Activated naive CD8-positive, alpha-beta T cell treated with anti-CD3 and anti-CD28 coated beads for 36 hours (primary cell): ENCODE measurements around the gene CERS2. TPM values are rescaled to one million over a fixed set of nuclear protein-coding genes. Genes with fewer than 3 reads are reported as not detected.
"Not testable (repeated sequence)": the region's sequence is repeated elsewhere in the genome, so short reads cannot be mapped to it uniquely, and the experiment has no call there.

ENCODE experiments used
- DNase-seq: peaks from one replicate; pipeline ENCODE4 v3.0.0; 2021
- H3K27ac Mint-ChIP-seq: one replicate; pipeline ENCODE4 v1.8.0; 2022; ENCODE audit warnings: mild to moderate bottlenecking, moderate library complexity, mixed read lengths
- H3K27me3 Mint-ChIP-seq: one replicate; pipeline ENCODE4 v1.8.0; 2022; ENCODE audit warnings: mild to moderate bottlenecking, mixed read lengths
- H3K36me3 Mint-ChIP-seq: one replicate; pipeline ENCODE4 v1.8.0; 2021; ENCODE audit warnings: mild to moderate bottlenecking, mixed read lengths
- H3K4me1 Mint-ChIP-seq: one replicate; pipeline ENCODE4 v1.8.0; 2021; ENCODE audit warnings: mixed read lengths
- H3K4me3 Mint-ChIP-seq: one replicate; pipeline ENCODE4 v1.8.0; 2022; ENCODE audit warnings: mild to moderate bottlenecking, moderate library complexity, mixed read lengths
- H3K9me3 Mint-ChIP-seq: one replicate; pipeline ENCODE4 v1.8.0; 2022; ENCODE audit warnings: mixed read lengths
- total RNA-seq, 2 experiments: library from RNA; stranded (reverse); gene quantifications; one replicate each; pipeline ENCODE4 v1.2.3, GENCODE V29; 2021

The CERS2 gene
- total RNA-seq, 2 experiments from 2014 or later: 160 to 166 TPM

DNA sequence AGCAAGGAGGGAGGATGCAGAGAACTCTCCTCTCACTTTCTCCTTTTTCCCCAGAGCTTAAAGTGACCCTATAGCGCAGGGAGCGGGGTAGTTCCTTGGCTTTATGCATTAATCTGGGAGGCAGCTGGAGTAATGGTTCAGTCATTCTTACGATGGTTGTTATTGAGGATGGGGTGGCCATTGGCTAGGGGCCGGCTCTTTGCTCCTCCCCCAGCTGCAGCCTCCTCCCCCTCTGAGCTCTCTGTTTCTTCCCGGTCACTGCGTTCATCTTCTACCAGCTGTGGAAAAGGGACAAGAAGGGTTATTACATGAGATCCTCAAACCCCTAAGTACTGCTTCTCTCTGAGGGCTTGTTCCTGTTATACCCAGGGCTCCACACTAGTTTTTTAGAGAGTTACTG is 8.6 kb downstream of the CERS2 start:
- DNase-seq: no peak
- peaks cover 17% of the 10 kb centered on the region for H3K4me1 Mint-ChIP-seq
- no peak overlapping the region for H3K27ac Mint-ChIP-seq
- no peaks in the 10 kb centered on the region for H3K27me3 Mint-ChIP-seq
- no peaks in the 10 kb centered on the region for H3K9me3 Mint-ChIP-seq
- peaks cover 42% of the 10 kb centered on the region for H3K36me3 Mint-ChIP-seq
- H3K4me3 Mint-ChIP-seq: no peak overlapping the region

DNA sequence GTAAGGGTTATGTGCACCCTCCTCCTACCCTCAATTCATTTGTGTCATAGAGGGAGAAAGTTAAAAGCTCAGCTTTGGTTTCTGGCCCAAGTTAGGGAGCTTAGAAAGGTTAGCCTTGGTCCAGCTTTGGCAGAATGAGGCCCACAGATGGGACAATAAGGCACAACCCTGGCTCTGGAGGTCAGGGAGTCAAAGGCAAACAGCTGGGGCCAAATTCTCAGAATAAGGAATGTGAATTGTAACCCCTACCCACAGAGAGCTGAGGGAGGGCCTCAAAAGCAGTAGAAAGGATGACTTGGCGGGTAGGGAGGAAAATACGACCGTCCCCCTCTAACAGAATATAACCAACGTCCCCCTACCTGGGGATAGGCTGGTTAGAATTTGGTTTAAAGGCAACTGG is 9.0 kb downstream of the CERS2 start:
- Mint-ChIP-seq H3K4me3 (no peak overlapping the region), H3K4me1 (peaks cover 13% of the 10 kb centered on the region), H3K9me3 (no peaks in the 10 kb centered on the region), H3K27ac (no peak overlapping the region), H3K36me3 (peaks cover 41% of the 10 kb centered on the region), H3K27me3 (no peaks in the 10 kb centered on the region)
- DNase-seq: no peak

DNA sequence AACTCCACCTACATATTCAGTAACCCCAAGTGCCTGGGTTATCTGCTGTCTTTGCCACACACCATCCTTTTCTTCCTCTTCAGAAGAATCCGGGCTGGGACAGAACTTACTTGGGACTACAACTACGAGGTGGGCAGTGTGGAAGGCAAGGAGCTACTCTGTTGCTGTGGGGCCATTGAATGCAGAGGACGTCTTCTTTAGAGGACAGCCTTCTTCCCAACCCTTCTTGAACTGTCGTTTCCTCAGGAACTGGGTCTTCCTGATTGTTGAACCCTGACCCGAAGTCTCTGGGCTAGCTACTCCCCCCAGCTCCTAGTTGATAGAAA is 10.5 kb downstream of the CERS2 start:
- Mint-ChIP-seq H3K27ac (peak overlapping the region; percentile 7), H3K4me3 (no peak overlapping the region), H3K27me3 (no peaks in the 10 kb centered on the region), H3K9me3 (no peaks in the 10 kb centered on the region), H3K36me3 (peaks cover 51% of the 10 kb centered on the region), H3K4me1 (peaks cover 8% of the 10 kb centered on the region)
- no peak for DNase-seq

DNA sequence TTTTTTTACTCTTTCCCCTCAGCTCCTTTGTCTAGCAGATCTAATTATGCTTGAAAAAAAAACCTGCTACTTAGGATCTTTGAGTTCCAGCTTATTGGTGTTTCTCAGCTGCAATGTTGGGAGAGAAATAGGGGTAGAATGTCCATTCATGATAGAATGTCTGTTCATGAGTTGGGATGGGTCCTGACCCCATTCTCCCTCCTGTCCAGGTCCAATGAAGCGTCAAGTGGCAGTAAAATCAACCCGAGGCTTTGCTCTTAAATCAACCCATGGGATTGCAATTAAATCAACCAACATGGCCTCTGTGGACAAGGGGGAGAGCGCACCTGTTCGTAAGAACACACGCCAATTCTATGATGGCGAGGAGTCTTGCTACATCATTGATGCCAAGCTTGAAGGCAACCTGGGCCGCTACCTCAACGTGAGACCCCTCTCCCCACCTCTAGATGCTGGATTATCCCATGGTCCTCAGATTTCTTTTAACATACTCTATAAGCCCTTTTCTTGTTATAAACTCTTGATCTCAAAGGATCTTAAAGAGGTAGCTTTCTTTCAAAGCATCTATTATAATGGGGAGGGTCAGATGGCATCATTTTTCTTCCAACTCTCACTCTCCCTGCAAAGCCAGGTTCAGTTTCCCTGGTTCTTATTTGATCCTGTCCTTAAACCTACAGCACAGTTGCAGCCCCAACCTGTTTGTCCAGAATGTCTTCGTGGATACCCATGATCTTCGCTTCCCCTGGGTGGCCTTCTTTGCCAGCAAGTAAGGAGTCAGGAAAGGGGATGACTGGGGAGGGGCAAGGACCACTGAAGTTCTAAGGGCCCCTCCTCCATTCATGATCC is 11.1 kb downstream of the CERS2 start:
- no peak overlapping the region for H3K27ac Mint-ChIP-seq
- DNase-seq: no peak
- H3K9me3 Mint-ChIP-seq: no peaks in the 10 kb centered on the region
- H3K4me1 Mint-ChIP-seq: peaks cover 5% of the 10 kb centered on the region
- H3K36me3 Mint-ChIP-seq: peaks cover 48% of the 10 kb centered on the region
- no peaks in the 10 kb centered on the region for H3K27me3 Mint-ChIP-seq
- no peak overlapping the region for H3K4me3 Mint-ChIP-seq

DNA sequence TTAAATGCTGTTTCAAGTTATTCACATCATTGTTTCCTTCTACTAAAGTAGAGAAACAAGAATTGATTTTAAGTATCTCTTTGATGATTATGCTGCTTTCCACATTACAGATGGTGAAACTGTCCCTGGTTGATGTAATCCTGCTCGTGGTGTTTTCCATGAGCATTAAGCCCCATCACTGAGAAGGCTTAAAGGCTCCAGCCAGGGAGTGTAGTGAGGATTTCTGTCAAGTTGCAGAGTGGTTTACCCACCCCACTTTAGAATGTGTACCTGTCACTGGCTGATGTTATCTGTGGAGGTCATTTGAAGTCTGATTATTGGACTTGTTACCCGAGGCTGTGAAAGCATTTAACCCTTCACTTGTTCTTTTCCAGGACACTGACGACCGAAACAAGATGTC is 12.9 kb downstream of the CERS2 start:
- Mint-ChIP-seq H3K4me3 (no peak overlapping the region), H3K27ac (peak overlapping the region; percentile 68), H3K9me3 (no peaks in the 10 kb centered on the region), H3K36me3 (peaks cover 50% of the 10 kb centered on the region), H3K4me1 (peaks cover 5% of the 10 kb centered on the region), H3K27me3 (no peaks in the 10 kb centered on the region)
- DNase-seq: no peak

DNA sequence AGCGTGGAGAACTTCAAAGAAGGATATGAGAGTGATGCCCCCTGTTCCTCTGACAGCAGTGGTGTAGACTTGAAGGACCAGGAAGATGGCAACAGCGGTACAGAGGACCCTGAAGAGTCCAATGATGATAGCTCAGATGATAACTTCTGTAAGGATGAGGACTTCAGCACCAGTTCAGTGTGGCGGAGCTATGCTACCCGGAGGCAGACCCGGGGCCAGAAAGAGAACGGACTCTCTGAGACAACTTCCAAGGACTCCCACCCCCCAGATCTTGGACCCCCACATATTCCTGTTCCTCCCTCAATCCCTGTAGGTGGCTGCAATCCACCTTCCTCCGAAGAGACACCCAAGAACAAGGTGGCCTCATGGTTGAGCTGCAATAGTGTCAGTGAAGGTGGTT is 14.0 kb downstream of the CERS2 start:
- no peak for DNase-seq
- H3K27me3 Mint-ChIP-seq: no peaks in the 10 kb centered on the region
- H3K27ac Mint-ChIP-seq: no peak overlapping the region
- no peak overlapping the region for H3K4me3 Mint-ChIP-seq
- H3K9me3 Mint-ChIP-seq: no peaks in the 10 kb centered on the region
- H3K4me1 Mint-ChIP-seq: peaks cover 3% of the 10 kb centered on the region
- peaks cover 47% of the 10 kb centered on the region for H3K36me3 Mint-ChIP-seq

DNA sequence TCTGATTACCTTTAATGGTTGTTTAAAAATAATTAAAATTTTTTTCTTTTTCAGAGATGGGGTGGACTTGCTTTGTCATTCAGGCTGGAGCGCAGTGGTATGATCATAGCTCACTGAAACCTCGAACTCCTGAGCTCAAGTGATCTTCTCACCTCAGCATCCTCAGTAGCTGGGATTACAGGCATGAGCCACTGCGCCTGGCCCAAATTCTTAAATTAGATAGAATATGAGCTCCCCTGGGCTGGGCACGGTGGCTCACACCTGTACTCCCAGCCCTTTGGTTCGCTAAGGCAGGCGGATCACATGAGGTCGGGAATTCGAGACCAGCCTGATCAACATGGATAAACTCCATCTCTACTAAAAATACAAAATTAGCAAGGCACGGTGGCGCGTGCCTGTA is 17.0 kb downstream of the CERS2 start:
- peaks cover 38% of the 10 kb centered on the region for H3K36me3 Mint-ChIP-seq
- no peak overlapping the region for H3K27ac Mint-ChIP-seq
- H3K9me3 Mint-ChIP-seq: no peaks in the 10 kb centered on the region
- no peak for DNase-seq
- H3K4me1 Mint-ChIP-seq: peaks cover 3% of the 10 kb centered on the region
- H3K27me3 Mint-ChIP-seq: no peaks in the 10 kb centered on the region
- no peak overlapping the region for H3K4me3 Mint-ChIP-seq

DNA sequence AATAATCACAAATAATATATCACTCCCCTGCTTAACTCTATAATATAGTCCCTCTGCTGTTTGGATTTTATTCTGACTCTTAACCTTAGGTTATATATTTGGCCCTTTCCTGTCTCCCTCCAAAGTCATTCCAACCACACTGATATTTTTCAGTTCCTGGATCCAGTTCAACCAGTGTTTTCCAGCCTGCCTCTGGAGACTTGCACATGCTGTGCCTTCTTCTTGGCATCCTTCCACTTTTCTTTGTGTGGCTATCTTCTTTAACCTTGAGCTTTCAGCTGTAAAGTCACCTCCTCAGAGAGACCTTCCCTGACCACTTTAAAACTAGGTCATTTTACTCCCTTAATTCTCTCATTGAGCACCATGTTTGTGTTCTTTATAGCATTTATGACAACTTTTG is 19.4 kb downstream of the CERS2 start:
- Mint-ChIP-seq H3K4me1 (no peaks in the 10 kb centered on the region), H3K4me3 (no peak overlapping the region), H3K27me3 (no peaks in the 10 kb centered on the region), H3K9me3 (no peaks in the 10 kb centered on the region), H3K36me3 (peaks cover 40% of the 10 kb centered on the region), H3K27ac (peak overlapping the region; percentile 0)
- no peak for DNase-seq

DNA sequence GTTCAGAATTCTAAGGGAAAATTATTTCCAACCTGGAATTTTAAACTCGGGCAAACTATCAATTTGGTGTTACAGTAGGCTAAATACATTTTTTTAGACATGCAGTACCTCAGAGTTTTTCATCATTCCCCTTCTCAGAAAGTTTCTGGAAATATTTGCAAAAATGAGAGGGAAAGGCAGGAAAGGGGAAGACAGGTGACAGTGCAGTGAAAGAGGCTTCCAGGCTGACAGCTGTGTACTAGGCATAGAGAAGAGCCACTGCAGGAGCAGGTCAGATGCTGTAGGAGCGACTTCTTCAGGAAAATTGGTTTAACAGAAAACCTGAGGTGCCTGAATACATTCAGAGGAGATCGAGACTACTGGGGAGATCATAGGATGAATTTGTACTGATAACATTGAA is 19.9 kb downstream of the CERS2 start:
- Mint-ChIP-seq H3K27me3 (no peaks in the 10 kb centered on the region), H3K4me1 (no peaks in the 10 kb centered on the region), H3K36me3 (peaks cover 38% of the 10 kb centered on the region), H3K4me3 (no peak overlapping the region), H3K27ac (no peak overlapping the region), H3K9me3 (no peaks in the 10 kb centered on the region)
- DNase-seq: no peak

DNA sequence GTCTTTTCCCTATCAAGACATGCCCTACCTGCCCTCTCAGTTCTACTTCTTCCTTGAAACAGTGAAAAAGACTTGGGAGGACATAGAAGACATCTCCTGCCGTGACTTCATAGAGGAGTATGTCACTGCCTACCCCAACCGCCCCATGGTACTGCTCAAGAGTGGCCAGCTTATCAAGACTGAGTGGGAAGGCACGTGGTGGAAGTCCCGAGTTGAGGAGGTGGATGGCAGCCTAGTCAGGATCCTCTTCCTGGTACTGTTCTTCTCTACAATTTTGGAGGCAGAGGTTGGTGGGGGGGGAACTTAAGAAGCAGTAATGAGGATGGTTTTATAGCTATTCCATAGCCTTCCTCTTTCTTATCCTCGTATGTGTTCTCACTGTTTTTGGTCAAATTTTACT is 29.8 kb downstream of the CERS2 start:
- Mint-ChIP-seq H3K27me3 (no peaks in the 10 kb centered on the region), H3K4me3 (no peak overlapping the region), H3K27ac (peak overlapping the region; percentile 57), H3K4me1 (no peaks in the 10 kb centered on the region), H3K36me3 (peaks cover 21% of the 10 kb centered on the region), H3K9me3 (no peaks in the 10 kb centered on the region)
- no peak for DNase-seq

DNA sequence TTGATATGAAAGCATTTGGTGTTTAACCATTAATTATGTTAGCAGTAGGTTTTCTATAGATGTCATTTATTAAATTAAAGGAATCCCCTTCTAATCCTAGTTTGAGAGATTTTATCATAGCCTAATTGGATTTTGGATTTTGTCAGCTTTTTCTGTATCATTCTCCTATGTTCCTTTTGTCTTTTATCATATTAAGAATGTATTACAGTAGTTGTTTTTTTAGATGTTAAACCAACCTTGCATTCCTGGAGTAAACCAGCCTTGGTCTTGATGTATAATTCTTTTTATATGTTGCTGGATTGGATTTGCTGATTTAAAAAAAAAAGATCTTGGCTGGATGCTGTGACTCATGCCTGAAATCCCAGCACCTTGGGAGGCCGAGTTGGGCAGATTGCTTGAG is 42.9 kb downstream of the CERS2 start:
- H3K9me3 Mint-ChIP-seq: peaks cover 11% of the 10 kb centered on the region
- H3K27me3 Mint-ChIP-seq: no peaks in the 10 kb centered on the region
- no peak for DNase-seq
- H3K27ac Mint-ChIP-seq: no peak overlapping the region
- peaks cover 21% of the 10 kb centered on the region for H3K4me1 Mint-ChIP-seq
- H3K36me3 Mint-ChIP-seq: peaks cover 74% of the 10 kb centered on the region
- no peak overlapping the region for H3K4me3 Mint-ChIP-seq

DNA sequence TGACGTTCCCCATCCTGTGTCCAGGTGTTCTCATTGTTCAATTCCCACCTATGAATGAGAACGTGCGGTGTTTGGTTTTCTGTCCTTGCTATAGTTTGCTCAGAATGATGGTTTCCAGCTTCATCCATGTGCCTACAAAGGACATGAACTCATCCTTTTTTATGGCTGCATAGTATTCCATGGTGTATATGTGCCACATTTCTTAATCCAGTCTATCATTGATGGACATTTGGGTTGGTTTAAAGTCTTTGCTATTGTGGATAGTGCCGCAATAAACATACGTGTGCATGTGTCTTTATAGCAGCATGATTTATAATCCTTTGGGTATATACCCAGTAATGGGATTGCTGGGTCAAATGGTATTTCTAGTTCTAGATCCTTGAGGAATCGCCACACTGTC is 45.9 kb downstream of the CERS2 start:
- not testable (repeated sequence) for H3K27me3 Mint-ChIP-seq, H3K27ac Mint-ChIP-seq, DNase-seq, H3K4me3 Mint-ChIP-seq
- H3K36me3 Mint-ChIP-seq: peaks cover 62% of the 10 kb centered on the region
- peaks cover 18% of the 10 kb centered on the region for H3K4me1 Mint-ChIP-seq
- H3K9me3 Mint-ChIP-seq: peaks cover 11% of the 10 kb centered on the region

DNA sequence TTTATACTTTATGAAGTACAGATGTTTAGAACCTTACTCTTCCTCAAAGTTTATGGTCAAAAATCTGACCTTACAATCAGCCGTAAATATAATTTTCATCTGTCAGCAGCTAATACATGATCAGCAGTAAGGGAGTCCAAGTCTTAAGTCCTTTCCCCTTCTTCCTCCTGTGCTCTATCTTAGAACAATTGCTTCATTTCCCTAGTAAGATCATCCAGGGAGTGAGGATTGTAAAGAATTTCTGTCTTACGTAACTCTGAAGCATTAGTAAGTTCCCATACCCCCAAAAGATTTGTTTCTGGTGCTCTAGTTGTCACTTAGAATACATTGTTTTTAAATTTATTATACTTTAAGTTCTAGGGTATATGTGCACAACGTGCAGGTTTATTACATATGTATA is 46.3 kb downstream of the CERS2 start:
- Mint-ChIP-seq H3K4me1 (peaks cover 18% of the 10 kb centered on the region), H3K9me3 (peaks cover 11% of the 10 kb centered on the region), H3K27me3 (no peaks in the 10 kb centered on the region), H3K27ac (peak overlapping the region; percentile 58), H3K36me3 (peaks cover 61% of the 10 kb centered on the region), H3K4me3 (peak overlapping the region; percentile 29)
- DNase-seq: no peak

DNA sequence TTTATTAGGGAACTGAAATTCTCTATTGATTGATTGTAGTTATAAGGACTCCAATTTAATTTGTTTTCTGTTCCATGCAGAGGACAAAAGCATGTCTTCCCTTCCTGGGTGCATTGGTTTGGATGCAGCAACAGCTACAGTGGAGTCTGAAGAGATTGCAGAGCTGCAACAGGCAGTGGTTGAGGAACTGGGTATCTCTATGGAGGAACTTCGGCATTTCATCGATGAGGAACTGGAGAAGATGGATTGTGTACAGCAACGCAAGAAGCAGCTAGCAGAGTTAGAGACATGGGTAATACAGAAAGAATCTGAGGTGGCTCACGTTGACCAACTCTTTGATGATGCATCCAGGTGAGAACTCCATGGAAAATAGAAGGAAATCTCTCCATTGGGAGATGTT is 47.0 kb downstream of the CERS2 start:
- Mint-ChIP-seq H3K27ac (no peak overlapping the region), H3K9me3 (peaks cover 10% of the 10 kb centered on the region), H3K27me3 (no peaks in the 10 kb centered on the region), H3K36me3 (peaks cover 54% of the 10 kb centered on the region), H3K4me1 (peaks cover 22% of the 10 kb centered on the region), H3K4me3 (peak overlapping the region; percentile 98)
- DNase-seq: no peak

DNA sequence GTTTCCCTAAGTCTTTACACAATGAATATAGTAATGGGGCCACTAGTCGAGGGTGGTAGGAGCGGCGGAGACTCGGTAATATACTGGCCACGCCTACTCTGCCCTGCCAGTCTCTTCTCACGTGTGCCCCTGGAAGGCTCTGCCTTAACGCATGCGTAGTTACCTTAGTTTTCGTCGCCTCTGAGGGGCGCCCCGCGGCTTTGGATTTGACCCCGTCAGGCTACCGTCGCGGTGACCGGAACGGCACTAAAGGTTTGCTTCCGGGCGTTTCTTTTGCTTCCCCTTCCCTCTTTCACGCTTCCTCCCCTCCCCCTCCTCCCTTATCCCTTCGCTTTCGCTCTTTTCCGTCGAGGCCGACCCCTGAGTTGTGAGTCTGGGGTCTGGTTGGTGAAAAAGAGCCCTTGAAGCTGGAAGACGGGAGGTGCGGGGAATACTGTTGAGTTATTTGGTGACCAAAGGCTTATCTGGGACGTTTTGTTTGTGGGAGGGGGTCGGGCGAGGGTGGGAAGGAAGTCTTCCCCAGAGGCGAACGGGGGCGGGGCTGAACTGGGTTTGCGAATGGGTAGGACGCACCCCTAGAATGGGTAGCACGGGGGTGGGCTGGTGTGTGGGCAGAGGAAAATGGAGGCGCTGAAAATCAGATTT is 48.4 kb downstream of the CERS2 start, which contains the start of gene SETDB1:
TSS of gene SETDB1 (plus strand) at position 267 of the 645 bp plus-strand sequence. CDS start 1,352 bp downstream, outside the sequence.
- DNase-seq: peak; percentile 95
- peak within 1 kb of the TSS; percentile 98 for H3K4me3 Mint-ChIP-seq
- peaks cover 42% of the 10 kb centered on the region for H3K36me3 Mint-ChIP-seq
- peaks cover 30% of the 10 kb centered on the region for H3K4me1 Mint-ChIP-seq
- peak within 1 kb of the TSS; percentile 99 for H3K27ac Mint-ChIP-seq
- no peaks in the 10 kb centered on the region for H3K27me3 Mint-ChIP-seq
- peaks cover 3% of the 10 kb centered on the region for H3K9me3 Mint-ChIP-seq

DNA sequence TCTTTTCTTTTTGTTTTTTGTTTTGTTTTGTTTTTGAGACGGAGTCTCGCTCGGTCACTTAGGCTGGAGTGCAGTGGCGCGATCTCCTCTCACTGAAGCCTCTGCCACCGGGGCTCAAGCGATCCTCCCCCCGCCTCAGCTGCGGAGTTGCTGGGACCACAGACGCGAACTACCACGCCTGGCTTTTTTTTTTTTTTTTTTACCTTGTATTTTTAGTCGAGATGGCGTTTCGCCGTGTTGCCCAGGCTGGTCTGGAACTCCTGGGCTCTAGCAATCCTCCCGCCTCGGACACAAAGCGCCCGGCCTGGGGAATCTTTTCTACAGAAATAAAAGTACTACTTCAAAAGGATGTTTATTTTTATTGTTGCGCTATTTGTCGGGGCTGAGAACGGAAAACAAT is 49.6 kb downstream of the CERS2 start:
- Mint-ChIP-seq H3K27me3 (no peaks in the 10 kb centered on the region), H3K27ac (peak overlapping the region; percentile 99), H3K36me3 (peaks cover 32% of the 10 kb centered on the region), H3K4me3 (peak overlapping the region; percentile 98), H3K9me3 (no peaks in the 10 kb centered on the region), H3K4me1 (peaks cover 30% of the 10 kb centered on the region)
- DNase-seq: peak; percentile 7
